ENCODE results near the gene NHERF1. TPM values are rescaled to one million over a fixed set of nuclear protein-coding genes. Genes with fewer than 3 reads are reported as not detected.

The NHERF1 gene
- total and polyA plus RNA-seq, 2 of the 8 experiments (the other 6 are each of a cell fraction or from before 2014, with no cell fraction given): 92.9 to 99.2 TPM

- Histone ChIP-seq H3K9ac (replicated peaks in 1 of 4; ENCODE audit: extremely low read depth in 1 of 4, low read depth in 3 of 4, low read length in 3 of 4) (no peak overlapping the region), H3K4me3 (ENCODE audit: extremely low read depth in 1 of 4, insufficient read depth in 2 of 4, low read depth in 3 of 4, low read length in 4 of 4) (no peak overlapping the region), H3K4me2 (ENCODE audit: insufficient read depth in 1 of 2, low read depth in 2 of 2, low read length in 2 of 2) (no peak overlapping the region), H2BK20ac (ENCODE audit: low read length) (no peak overlapping the region), H3K79me1 (ENCODE audit: low read depth, low read length) (no peaks in the 10 kb centered on the region; the same call in 1 of the 2 replicates), H4K5ac (ENCODE audit: insufficient read length, low read depth, low read length) (no peak overlapping the region), H2BK15ac (ENCODE audit: low read length) (no peak overlapping the region), H3K56ac (replicated peaks; ENCODE audit: insufficient read length, low read depth, low read length) (no peak overlapping the region), H3K9me3 (ENCODE audit: insufficient read depth in 2 of 2, low read depth in 1 of 2, low read length in 1 of 2) (no peaks in the 10 kb centered on the region), H3K23ac (ENCODE audit: insufficient read length) (no peak overlapping the region), H3K4me1 (replicated peaks in 1 of 4; ENCODE audit: control insufficient read depth in 3 of 4, insufficient read depth in 4 of 4, low read length in 3 of 4) (no peaks in the 10 kb centered on the region; a peak in 1 of 7 replicates), H3K14ac (ENCODE audit: insufficient read length) (no peak overlapping the region), H3K18ac (ENCODE audit: extremely low read depth, low read length) (no peak overlapping the region), H4K91ac (replicated peaks; ENCODE audit: insufficient read length, low read length) (no peak overlapping the region), H3K79me2 (ENCODE audit: control insufficient read depth in 1 of 2, insufficient read depth in 2 of 2, low read length in 2 of 2) (no peaks in the 10 kb centered on the region), H3K27ac (ENCODE audit: low read depth, low read length) (no peak overlapping the region), H2AK5ac (ENCODE audit: low read depth, low read length) (no peak overlapping the region), H4K20me1 (replicated peaks in 1 of 2; ENCODE audit: control insufficient read depth in 1 of 2, insufficient read depth in 2 of 2, low read length in 2 of 2) (peaks cover 5 to 25% of the 10 kb centered on the region in 2 experiments), H3K27me3 (replicated peaks in 1 of 4; ENCODE audit: control insufficient read depth in 3 of 4, extremely low read depth in 1 of 4, insufficient read depth in 3 of 4, low read length in 3 of 4) (no peaks in the 10 kb centered on the region; a peak in 1 of 7 replicates), H4K8ac (ENCODE audit: extremely low read depth, insufficient read depth, low read length) (no peak overlapping the region), H2BK120ac (replicated peaks; ENCODE audit: low read depth, low read length) (no peak overlapping the region), H3K36me3 (ENCODE audit: control insufficient read depth in 2 of 4, insufficient read depth in 4 of 4, low read length in 3 of 4) (no peaks in the 10 kb centered on the region; a peak in 3 of 8 replicates), H2AFZ (ENCODE audit: low read length) (no peak overlapping the region), H3K4ac (replicated peaks; ENCODE audit: insufficient read length, low read depth, low read length) (no peak overlapping the region), H2BK12ac (ENCODE audit: low read depth, low read length) (no peak overlapping the region), H3K23me2 (ENCODE audit: low read depth, low read length) (no peaks in the 10 kb centered on the region), H2BK5ac (ENCODE audit: low read depth, low read length) (no peak overlapping the region)
- TF ChIP-seq SIN3A (conservative IDR thresholded peaks at IDR 0.05 in 1 of 2, IDR thresholded peaks at IDR 0.05 in 1 of 2; ENCODE audit: low read depth in 1 of 2, low read length in 2 of 2) (no peak), MAFK (IDR thresholded peaks at IDR 0.05; ENCODE audit: low read depth, low read length) (no peak), CHD2 (IDR thresholded peaks at IDR 0.05; ENCODE audit: low read length) (no peak), KDM5A (IDR thresholded peaks at IDR 0.05; ENCODE audit: low read length) (no peak), ASH2L (IDR thresholded peaks at IDR 0.05; ENCODE audit: low read length) (no peak), CBX8 (IDR thresholded peaks at IDR 0.05; ENCODE audit: borderline replicate concordance, low read depth, low read length) (no peak), ATF3 (IDR thresholded peaks at IDR 0.05; ENCODE audit: insufficient read depth, low read depth, low read length) (no peak)
- 90% methylated on average over 7 of the region's 7 CpGs; no CpG with 5 or more reads in 1 of the 2 experiments for WGBS, 2 experiments (ENCODE audit: extremely low coverage in 1 of 2, insufficient coverage in 1 of 2, insufficient read length in 1 of 2, insufficient replicate concordance in 2 of 2, low coverage in 1 of 2, low lambda C conversion rate in 2 of 2, missing lambda C conversion rate in 1 of 2)
- CTCF ChIA-PET (ENCODE audit: partially characterized antibody): interaction anchor here (2.2 to 99.6 kb wide), 3 partner anchors 14 to 59 kb away, joined by 7 to 2981 read pairs (median 2981); partner anchors contain the start of genes FDXR, GRIN2C and NAT9
- FAIRE-seq (no peak), DNase-seq (ENCODE audit: low read depth in 1 of 2, low spot score in 2 of 2) (no peak)
- POLR2A ChIA-PET (ENCODE audit: partially characterized antibody): interaction anchor here (1.1 kb wide), 1 partner anchor 31 kb away, joined by 3 read pairs; no protein-coding TSS in a partner anchor
These were observed 56.3 kb downstream of the NHERF1 start for GRCh38 chr17:74804683-74805082.

Data from H1 (cell line).